Mucosa of rectum (tissue), 2 donors: ENCODE data around the gene NFATC2IP.

Experiments used
- H3K27ac ChIP-seq, 2 donors: one replicate each; pipeline ENCODE4 v1.7.0; 2013; ENCODE audit warnings: inconsistent platforms in 2 of 2, low read depth in 2 of 2, low read length in 2 of 2
- H3K27me3 ChIP-seq, 2 donors: one replicate each; pipeline ENCODE4 v1.7.0; 2013; ENCODE audit warnings: low read length in 2 of 2; ENCODE audit not compliant: control insufficient read depth in 2 of 2, insufficient read depth in 2 of 2
- H3K36me3 ChIP-seq, 2 donors: one replicate each; pipeline ENCODE4 v1.7.0; 2013; ENCODE audit warnings: low read length in 2 of 2; ENCODE audit not compliant: control insufficient read depth in 2 of 2, insufficient read depth in 2 of 2
- H3K4me1 ChIP-seq, 2 donors: one replicate each; pipeline ENCODE4 v1.7.0; 2013; ENCODE audit warnings: low read length in 2 of 2, mild to moderate bottlenecking in 1 of 2; ENCODE audit not compliant: control insufficient read depth in 2 of 2, insufficient read depth in 2 of 2
- H3K4me3 ChIP-seq, 2 donors: one replicate each; pipeline ENCODE4 v1.7.0; 2013; ENCODE audit warnings: low read length in 2 of 2
- H3K9ac ChIP-seq, 2 donors: one replicate each; pipeline ENCODE4 v1.7.0; 2013; ENCODE audit warnings: low read length in 2 of 2, low read depth in 1 of 2, mild to moderate bottlenecking in 1 of 2
- H3K9me3 ChIP-seq, 2 donors: one replicate each; pipeline ENCODE4 v1.7.0; 2013; ENCODE audit warnings: low read length in 2 of 2; ENCODE audit not compliant: control insufficient read depth in 2 of 2
- donor health status: healthy.
- donor health status: Normal muscosa, but diverticular disease.

The NFATC2IP gene

DNA sequence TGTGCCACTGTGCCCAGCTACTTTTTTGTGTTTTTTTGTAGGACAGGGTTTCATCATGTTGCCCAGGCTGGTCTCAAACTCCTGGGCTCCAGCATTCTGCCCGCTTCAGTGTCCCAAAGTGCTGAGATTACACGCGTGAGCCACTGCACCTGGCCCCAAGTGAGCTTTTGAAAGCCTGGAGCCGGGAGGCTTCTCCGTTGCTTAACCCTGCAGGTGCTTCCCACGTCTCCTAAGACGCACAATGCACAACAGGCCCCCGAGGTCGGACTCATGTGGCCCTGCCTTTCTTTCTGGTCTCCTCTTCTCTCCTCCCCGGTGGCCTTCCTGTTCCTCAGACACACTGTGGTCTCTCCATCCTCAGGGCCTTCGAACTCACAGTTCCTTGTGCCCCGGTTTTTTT lies 38.2 kb upstream of the NFATC2IP start:
- H3K9ac ChIP-seq: no peak overlapping the region
- peaks cover 7 to 8% of the 10 kb centered on the region in 2 donors for H3K4me1 ChIP-seq
- no peaks in the 10 kb centered on the region for H3K27me3 ChIP-seq
- H3K9me3 ChIP-seq: no peaks in the 10 kb centered on the region
- no peak overlapping the region for H3K27ac ChIP-seq
- peaks cover 33 to 36% of the 10 kb centered on the region in 2 donors for H3K36me3 ChIP-seq
- no peak overlapping the region for H3K4me3 ChIP-seq

DNA sequence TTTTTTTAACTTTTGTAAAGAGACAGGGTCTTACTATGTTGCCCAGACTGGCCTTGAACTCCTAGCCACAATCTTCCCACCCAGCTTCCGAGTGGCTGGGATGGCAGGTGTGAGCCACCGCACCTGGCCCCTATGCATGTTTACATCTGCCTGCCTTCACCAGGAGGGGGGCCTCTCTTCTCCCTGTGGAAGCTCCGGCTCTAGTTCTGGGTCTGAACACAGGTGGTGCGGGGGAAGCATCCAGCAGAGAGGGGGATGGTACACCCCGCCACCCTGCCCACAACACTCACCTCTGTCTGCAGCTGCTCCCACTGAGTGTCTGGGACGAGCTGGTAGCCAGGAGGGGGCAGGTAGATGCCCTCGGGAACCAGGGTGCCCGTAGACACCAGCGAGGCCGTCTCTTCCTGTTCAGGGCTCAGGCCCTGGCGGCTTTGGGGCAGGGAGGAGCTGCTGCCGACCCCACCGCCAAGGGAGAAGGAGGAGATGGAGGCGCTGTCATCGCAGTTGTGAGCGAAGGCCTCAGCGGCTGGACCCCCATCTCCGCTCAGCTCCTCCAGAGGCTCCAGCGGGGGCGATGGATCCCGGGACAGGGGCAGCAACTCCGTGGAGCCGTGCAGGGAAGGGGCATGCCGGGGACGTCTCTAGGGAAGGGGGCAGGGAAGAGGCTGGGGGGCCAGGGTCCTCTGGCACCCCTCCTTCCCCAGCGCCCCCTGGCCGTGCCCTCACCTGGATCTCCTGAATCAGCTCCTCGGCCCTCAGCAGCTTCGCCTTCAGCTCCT lies 36.6 kb upstream of the NFATC2IP start:
- peaks cover 33 to 39% of the 10 kb centered on the region in 2 donors for H3K36me3 ChIP-seq

DNA sequence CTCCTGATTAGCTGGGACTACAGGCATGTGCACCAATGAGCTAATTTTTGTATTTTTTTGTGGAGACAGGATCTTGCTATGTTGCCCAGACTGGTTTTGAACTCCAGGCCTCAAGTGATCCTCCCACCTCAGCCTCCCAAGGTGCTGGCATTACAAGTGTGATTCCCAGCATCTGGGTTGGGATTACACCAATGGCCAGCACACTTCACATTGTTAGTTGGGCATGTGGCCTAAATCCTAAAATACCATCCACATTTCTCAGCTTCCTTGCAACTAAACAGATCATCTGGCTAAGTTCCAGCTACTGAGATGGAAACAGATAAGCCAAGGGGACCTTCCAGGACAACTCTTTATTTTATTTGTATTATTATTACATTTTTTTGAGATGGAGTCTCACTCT lies 35.6 kb upstream of the NFATC2IP start:
- Histone ChIP-seq H3K27ac (no peak overlapping the region), H3K9me3 (no peaks in the 10 kb centered on the region), H3K4me3 (no peak overlapping the region), H3K27me3 (no peaks in the 10 kb centered on the region), H3K9ac (no peak overlapping the region), H3K4me1 (peaks cover 7 to 8% of the 10 kb centered on the region in 2 donors), H3K36me3 (peaks cover 38 to 47% of the 10 kb centered on the region in 2 donors)

More for the DNA sequence above, 36.6 kb upstream of the NFATC2IP start:
- peaks cover 7 to 8% of the 10 kb centered on the region in 2 donors for H3K4me1 ChIP-seq
- no peak overlapping the region for H3K27ac ChIP-seq
- no peaks in the 10 kb centered on the region for H3K27me3 ChIP-seq
- no peaks in the 10 kb centered on the region for H3K9me3 ChIP-seq
- H3K4me3 ChIP-seq: no peak overlapping the region
- H3K9ac ChIP-seq: no peak overlapping the region

DNA sequence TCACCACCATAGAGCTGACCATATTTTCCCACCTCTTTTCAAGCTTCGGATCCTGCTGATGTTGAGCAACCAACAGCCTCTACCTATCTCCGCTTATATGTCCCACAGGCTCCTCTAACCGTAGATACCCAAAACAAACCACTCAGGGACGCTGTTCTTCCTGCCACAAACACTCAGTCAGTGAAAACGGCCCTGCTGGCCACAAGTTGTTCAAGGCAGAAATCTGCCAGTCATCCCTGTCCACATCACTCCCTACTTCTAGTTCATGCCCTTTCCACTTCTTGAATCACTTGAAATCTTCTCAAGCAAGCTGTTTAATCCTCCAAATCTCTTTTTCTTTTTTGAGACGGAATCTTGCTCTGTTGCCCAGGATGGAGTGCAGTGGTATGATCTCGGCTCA lies 33.6 kb upstream of the NFATC2IP start:
- H3K9ac ChIP-seq: no peak overlapping the region
- H3K27ac ChIP-seq: no peak overlapping the region
- no peaks in the 10 kb centered on the region for H3K4me1 ChIP-seq
- H3K4me3 ChIP-seq: no peak overlapping the region
- no peaks in the 10 kb centered on the region for H3K27me3 ChIP-seq
- H3K9me3 ChIP-seq: no peaks in the 10 kb centered on the region
- H3K36me3 ChIP-seq: peaks cover 41 to 47% of the 10 kb centered on the region in 2 donors

DNA sequence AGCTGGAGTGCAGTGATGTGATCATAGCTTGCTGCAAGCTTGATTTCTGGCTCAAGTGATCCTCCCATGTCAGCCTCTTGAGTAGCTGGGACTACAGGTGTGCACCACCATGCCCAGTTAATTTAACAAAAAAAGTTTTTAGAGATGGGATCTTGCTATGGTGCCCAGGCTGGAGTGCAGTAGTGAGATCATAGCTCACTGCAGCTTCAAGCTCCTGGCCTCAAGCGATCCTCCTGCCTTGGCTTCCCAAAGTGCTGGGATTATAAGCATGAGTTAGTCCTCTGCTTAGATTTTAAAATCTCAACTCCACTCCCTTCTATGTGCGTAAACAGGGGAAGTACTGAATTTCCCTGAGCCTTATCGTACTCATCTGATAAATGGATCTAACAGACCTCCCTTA lies 32.0 kb upstream of the NFATC2IP start:
- Histone ChIP-seq H3K4me1 (peaks cover 7 to 9% of the 10 kb centered on the region in 2 donors), H3K27me3 (no peaks in the 10 kb centered on the region), H3K36me3 (peaks cover 39 to 46% of the 10 kb centered on the region in 2 donors), H3K9ac (no peak overlapping the region), H3K4me3 (no peak overlapping the region), H3K27ac (no peak overlapping the region), H3K9me3 (no peaks in the 10 kb centered on the region)

DNA sequence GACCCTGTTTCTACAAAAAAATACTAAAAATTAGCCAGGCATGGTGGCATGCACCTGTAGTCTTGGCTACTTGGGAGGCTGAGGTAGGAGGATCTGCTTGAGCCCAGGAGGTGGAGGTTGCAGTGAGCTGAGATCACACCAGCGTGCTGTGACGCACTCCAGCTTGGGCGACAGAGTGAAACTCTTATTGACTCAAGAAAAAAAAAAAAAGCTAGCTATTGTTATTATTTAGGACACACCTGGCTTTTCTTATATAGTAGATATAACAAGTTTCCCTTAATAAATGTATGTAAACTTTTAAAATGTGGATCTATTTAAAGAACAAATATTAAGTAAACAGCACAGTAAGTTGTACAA lies 27.5 kb upstream of the NFATC2IP start:
- Histone ChIP-seq H3K9ac (peak overlapping the region; percentile 20 to 66), H3K4me3 (peak overlapping the region in 1 of 2 donors; percentile 41), H3K27me3 (no peaks in the 10 kb centered on the region), H3K4me1 (peaks cover 14 to 16% of the 10 kb centered on the region in 2 donors), H3K27ac (peak overlapping the region; percentile 99 to 100), H3K9me3 (no peaks in the 10 kb centered on the region), H3K36me3 (peaks cover 14 to 21% of the 10 kb centered on the region in 2 donors)

DNA sequence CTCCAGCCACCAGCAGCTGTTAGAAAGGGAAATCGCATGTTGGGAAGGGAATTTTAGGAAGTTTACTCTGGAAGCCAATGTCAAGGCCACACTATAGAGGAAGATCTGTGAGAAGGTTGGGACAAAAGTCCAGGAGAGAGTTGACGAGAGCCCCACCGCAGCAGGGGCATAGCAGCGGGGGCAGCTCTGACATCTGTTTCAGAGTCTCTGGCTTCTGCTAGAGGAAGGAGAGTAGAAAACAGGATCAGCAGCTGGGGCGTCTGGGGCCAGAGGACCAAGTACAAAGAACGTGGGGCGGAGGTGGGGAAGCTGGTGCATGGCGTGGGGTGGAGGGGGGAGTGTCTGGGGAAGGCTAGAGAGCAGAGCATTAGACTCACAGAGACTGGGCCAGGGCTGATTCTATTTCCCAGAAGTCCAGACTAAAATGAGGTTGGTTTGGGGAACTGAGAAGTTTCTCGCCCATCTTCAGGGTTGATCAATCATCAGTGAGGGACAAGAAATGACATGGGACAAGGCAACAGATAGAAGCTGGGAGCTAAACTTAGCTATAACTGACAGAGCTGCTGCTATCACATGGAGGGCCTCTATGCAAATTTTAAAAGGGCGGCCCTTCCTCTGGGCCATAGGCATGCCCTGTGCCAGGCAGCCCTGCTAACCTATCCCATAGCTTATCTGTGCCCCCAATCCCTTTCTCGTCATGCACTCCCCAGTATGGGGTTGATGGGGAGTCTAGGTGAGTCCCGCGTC lies 26.9 kb upstream of the NFATC2IP start:
- peaks cover 11 to 15% of the 10 kb centered on the region in 2 donors for H3K36me3 ChIP-seq
- peak overlapping the region; percentile 99 to 100 for H3K27ac ChIP-seq
- peaks cover 14 to 16% of the 10 kb centered on the region in 2 donors for H3K4me1 ChIP-seq
- H3K9me3 ChIP-seq: no peaks in the 10 kb centered on the region
- H3K9ac ChIP-seq: peak overlapping the region; percentile 66 to 70
- peak overlapping the region; percentile 66 to 81 for H3K4me3 ChIP-seq
- no peaks in the 10 kb centered on the region for H3K27me3 ChIP-seq

DNA sequence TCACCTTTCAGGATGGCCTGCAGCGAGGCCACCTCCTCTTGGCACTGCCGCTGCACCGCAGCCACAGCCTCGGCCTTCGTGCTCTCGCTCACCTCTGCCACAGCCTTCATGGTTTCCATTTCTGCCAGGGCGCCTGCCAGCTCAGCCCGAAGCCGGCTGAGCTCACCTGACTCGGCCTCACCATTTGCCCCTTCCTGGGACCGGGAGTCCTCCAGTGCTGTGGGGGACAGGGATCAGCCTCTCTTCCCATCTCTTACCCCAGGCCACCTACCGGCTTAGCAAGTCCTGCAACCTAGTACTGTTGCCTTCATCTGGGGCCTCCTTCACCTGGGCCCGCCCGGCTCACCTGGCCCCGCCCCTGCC lies 26.4 kb upstream of the NFATC2IP start:
- Histone ChIP-seq H3K27ac (peak overlapping the region; percentile 99 to 100), H3K4me1 (peaks cover 14 to 16% of the 10 kb centered on the region in 2 donors), H3K9me3 (no peaks in the 10 kb centered on the region), H3K36me3 (peaks cover 7 to 10% of the 10 kb centered on the region in 2 donors), H3K27me3 (no peaks in the 10 kb centered on the region), H3K9ac (peak overlapping the region; percentile 66 to 70), H3K4me3 (peak overlapping the region; percentile 66 to 81)

DNA sequence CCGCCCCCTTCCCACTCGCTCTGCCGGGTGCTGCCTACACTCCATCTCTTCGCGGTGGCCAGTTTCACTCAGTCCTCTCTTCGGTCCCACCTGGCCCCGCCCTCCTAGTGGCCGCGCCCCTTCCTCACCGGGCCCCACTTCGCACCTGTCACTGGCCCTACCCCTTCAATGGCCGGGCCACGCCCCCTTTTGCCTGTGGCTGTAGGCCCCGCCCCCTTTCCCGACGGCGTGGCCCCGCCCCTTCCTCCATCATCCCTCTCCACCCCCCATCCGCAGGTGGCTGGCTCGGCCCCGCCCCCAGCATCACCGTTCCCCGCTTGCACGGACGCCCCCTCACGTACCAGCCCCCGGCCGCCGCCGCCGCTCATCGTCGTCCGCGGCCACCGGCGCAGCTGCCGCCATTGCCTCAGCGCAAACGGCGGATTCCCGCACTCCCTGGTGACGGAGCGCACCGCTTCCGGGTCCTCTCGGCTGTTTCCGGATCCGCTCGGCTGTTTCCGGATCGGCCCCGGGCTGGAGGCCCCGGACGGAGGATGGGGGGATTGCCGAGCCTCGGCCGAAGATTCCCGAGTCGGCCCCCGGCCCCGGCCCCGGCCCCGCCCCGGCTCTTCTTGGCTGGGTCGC lies 25.9 kb upstream of the NFATC2IP start, which contains the start of gene RABEP2:
RABEP2 (minus strand) TSS at position 477 of the 624 bp plus-strand sequence; CDS start at position 402, 75 bp downstream.
- Histone ChIP-seq H3K4me3 (peak within 1 kb of the TSS; percentile 81 to 82), H3K9ac (peak within 1 kb of the TSS; percentile 87 to 92), H3K9me3 (no peaks in the 10 kb centered on the region), H3K36me3 (peaks cover 3 to 5% of the 10 kb centered on the region in 2 donors), H3K27me3 (no peaks in the 10 kb centered on the region), H3K27ac (peak within 1 kb of the TSS; percentile 99 to 100), H3K4me1 (peaks cover 14 to 16% of the 10 kb centered on the region in 2 donors)
